ENCODE measurements around the gene FLVCR1.

FLVCR1 gene

DNA sequence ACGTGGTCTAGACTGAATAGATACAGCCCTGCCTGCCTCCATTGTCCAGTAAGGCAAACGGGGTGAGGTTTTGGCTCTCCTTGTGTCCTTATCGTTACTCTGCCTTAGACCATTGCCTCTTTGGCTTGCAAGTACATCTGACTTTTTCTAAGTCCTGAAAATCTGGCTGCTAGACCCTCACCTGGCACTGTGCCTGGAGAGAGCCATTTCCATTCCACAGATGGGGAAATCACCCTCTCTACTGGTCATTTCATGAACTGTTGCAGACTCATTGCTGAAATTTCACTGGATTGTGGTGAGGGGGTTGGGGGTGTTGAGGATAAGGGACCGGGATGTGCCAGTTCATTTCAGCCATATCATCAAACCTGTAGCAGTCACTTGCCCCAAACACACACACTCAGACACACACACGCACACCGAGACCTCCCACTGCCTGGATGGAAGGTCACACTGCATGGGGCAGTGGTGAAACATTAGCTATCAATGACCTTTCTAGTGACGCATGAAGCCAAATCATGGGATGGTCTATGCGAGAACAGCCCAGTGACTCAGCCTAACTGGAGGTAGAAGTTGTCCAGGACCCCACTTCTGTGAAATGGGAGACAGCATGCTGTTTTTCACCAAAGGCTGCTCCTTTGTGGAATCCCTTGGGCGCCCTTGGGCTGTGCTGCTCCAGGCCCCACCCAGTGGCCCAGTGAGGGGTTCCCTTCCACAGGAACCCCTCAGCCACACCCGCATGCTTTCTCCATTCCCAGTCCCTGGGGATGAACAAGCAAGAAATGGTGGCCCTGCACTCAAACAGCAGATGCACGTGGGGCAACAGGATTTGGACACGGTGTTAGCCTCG, 57.4 kb downstream of the FLVCR1 start:
- DNase-seq = no peak

DNA sequence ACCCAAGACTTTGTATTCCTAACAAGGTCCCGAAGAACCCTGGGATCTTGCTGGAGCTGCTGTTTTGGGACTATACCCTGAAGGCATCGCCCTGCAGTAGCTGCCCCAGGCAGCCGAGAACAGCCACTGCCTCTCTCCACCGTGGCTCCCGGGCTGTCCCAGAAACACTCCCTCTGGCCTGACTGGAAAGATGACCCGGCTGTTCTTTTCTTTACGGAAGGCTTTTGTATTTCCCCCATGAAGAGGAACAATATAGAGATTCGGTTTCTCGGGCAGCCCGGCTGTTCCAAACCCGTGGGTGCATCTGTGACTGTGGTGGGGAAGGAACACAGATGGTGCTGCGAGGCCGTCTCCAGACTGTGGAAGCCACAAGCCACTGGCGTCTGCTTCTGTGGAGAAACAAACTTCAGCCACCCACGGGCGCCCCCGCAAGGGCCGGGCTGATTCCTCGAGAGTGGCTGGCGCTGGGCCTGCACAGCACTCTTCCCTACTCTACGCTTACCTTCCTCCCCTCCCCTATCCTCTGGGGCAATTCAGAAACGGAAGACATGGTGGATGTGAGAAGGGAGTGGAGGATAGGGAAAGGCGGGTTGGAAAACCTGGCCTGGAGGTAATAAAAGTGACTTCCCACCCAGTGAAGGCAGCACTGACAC, 58.5 kb downstream of the FLVCR1 start:
- peak; percentile 88 to 96 for DNase-seq

GRCh38 chr1:212917134-212917485, 59.0 kb downstream of the FLVCR1 start:
- no peak for DNase-seq

GRCh38 chr1:212917858-212918257, 59.8 kb downstream of the FLVCR1 start:
- DNase-seq = no peak

GRCh38 chr1:212918824-212919223, 60.7 kb downstream of the FLVCR1 start:
- DNase-seq = no peak

- DNase-seq = no peak
Measured at GRCh38 chr1:212920246-212920645, 62.2 kb downstream of the FLVCR1 start.

- DNase-seq = no peak
Measured at GRCh38 chr1:212920896-212921295, 62.8 kb downstream of the FLVCR1 start.

- peak; percentile 56 to 68 for DNase-seq
Measured at GRCh38 chr1:212922016-212922415, 63.9 kb downstream of the FLVCR1 start.

DNA sequence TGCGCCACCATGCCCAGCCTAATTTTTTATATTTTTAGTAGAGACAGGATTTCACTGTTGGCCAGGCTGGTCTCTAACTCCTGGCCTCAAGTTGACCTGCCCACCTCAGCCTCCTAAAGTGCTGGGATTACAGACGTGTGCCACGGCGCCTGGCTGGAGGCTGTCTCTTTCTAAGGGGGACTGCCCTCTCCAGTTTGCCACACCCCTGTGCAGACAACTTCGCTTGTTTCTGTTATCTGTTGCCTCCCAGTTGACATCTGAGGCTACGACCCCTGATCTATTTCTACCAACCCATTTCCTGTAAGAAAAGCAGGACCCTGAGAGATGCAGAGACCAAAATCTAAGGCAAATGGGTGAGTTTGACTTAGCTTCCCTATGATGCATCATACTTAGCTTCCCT, 68.3 kb downstream of the FLVCR1 start:
- DNase-seq = peak in 1 of 2 donors; percentile 59

DNA sequence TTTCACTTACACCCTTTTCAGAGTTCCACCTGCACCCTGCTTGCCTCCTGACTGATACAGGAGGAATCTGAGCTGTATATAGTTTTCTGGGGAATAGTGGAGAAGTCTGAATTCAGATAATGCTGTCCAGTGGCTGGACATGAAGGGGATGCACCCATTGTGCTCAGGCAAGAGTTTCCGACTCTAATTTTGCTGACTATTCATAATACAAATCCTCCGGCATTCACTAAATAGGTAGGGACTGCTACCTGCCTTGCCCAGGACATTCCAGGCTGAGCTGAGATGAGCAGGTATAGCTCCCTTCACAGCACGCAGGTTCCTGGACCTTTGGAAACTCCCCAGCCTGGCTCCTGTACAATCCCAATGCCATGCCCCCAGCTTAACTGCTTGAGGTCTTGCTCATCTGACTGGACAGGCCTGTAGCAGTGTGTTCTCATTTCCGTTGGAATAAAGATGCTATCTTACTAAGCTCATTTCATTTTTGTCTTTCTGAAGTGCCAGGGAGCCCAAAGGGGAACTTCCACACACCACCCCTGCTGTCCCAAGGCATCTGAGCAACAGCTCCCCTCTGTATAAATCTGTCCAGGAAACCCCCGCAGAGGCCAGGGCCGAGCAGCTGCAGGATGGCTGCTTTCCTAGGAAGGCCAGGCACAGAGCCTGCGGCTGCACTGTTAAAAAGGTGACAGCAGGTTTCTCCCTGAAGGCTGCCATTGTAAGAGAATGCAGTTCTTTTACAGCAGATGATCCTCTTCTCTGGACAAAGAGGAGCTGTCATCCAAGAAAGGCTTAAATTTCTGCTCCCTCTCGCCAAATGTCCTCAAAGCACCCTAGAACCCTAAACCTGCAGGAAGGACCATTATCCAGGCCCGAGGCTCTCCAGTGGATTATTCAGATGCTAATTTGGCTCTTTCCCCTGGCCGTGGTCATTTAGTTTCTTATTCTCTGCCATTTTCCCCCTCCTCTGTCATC, 70.5 kb downstream of the FLVCR1 start:
- DNase-seq = no peak

DNA sequence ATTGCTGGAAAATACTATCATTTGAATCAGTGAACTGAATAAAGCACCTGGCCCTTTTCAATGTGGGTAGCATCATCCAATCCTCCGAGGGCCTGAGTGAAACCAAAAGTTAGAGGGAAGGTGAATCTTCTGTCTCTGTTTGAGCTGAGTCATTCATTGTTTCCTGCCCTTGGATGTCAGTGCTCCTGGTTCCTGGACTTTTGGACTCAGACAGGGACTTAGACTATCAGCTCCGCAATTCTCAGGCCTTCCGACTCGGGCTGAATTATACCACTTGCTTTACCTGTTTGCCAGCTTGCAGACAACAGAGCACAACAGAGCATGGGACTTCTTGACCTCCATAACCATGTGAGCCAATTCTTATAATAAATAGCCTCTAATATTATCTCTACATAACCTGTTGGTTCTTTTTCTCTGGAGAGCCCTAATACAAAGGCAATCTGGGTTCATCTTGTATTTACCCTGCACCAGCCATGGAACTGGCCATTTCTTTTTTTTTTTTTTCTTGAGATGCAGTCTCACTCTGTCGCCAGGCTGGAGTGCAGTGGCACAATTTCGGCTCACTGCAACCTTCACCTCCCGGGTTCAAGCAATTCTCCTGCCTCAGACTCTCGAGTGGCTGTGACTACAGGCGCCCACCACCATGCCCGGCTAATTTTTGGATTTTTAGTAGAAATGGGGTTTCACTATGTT, 73.1 kb downstream of the FLVCR1 start:
- DNase-seq = no peak

- DNase-seq = no peak
Measured at GRCh38 chr1:212933815-212934471, 75.9 kb downstream of the FLVCR1 start.

DNA sequence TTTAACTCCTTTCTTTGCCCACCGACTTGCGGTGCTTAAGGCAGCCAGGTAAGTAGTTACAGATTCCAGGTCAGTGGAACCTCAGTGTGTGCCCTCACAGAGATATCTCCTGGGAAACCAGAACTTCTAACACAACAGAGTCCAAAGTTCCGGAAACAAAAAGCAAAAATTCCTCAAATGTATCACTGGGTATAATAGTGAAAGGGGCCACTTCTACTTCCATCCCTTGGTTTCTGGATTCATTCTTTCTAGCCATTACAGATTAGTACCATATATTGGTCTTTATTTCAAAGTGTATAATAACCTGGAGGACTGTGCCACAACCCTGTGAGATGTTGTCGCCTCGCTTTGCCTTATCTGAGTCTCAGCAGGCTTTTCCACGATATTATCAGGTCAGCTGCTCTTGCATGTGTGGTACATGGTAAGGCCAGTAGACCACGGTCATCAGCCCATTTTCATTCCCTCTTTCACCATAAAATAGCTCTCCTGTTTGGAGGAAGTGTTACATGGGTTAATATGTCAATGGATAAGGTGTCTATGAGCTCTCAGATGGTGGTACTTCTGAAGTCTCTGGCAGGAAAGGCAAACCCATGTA, 77.4 kb downstream of the FLVCR1 start:
- no peak for DNase-seq

DNA sequence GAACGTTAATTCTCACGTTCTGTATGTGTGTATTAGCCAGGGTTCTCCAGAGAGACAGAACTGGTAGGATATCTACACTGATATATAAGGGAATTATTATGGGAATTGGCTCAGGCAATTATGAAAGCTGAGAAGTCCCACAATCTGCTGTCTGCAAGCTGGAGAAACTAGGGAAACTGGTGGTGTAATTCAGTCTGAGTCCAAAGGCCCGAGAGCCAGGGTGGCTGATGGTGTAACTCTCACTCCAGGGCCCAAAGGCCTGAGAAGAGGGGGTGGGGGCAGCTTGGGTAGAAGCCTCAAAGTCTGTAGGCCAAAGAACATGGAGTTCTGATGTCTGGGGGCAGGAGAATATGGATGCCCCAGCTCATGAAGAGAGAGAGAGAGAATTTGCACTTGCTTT, 79.0 kb downstream of the FLVCR1 start:
- DNase-seq = no peak

- DNase-seq = no peak
Measured at GRCh38 chr1:212938846-212939245, 80.8 kb downstream of the FLVCR1 start.

DNA sequence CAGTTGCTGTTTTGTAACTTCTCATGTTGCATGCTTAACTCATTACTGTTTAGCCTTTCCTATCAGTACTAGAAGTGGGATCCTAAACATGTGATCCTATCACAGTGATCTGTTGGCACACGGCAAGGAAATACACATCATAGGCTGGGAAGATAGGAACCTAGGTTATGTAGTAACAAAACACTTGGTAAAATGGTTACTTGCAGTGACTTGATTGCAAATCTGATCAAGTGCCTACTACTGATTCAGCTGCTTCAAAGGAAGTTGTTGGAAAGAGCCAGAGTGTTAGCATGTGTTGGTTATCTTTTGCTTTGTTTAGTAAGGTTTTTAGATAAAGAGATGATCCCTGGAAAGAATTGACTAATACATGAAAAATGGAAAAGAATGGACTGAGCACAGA, 83.4 kb downstream of the FLVCR1 start:
- DNase-seq = no peak

DNA sequence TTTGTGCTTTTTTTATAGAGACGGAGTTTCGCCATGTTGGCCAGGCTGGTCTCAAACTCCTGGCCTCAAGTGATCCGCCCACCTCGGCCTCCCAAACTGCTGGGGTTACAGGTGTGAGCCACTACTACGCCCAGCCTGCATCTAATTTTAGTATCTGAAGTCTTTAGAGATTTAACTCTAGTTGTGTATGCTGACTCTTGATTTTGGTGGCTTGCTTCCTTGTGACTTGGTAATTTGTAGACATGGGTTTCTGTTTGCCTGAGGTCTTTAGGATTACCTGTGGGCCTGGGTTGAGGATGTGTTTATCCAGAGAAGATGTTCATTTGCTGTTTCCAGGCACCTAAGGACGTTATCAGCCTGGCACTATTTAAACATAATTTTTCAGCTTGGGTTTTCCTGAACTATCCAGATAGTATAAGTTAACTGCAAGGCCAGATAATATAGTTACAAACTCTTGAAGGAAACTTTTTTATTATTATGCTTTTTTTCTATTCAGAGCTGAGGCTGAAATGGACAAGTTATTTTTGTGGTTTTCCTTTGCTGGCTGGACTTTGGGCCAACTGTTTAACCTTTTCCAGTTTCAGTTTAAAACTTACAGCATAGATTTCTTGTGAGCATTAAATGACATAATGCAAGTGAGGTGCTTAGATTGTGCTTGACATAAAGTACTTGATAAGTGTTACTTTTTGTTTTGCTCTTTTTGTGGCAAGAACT, 84.8 kb downstream of the FLVCR1 start:
- no peak for DNase-seq

DNA sequence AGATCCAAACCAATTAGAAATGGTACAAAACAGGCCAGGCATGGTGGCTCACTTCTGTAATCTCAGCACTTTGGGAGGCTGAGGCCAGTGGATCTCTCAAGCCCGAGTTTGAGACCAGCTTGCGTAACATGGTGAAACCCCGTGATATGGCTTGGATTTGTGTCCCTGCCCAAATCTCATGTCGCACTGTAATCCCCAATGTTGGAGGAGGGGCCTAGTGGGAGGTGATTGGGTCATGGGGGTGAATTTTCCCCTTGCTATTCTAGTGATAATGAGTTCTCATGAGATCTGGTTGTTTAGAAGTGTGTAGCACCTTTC, 85.3 kb downstream of the FLVCR1 start:
- DNase-seq = no peak

DNA sequence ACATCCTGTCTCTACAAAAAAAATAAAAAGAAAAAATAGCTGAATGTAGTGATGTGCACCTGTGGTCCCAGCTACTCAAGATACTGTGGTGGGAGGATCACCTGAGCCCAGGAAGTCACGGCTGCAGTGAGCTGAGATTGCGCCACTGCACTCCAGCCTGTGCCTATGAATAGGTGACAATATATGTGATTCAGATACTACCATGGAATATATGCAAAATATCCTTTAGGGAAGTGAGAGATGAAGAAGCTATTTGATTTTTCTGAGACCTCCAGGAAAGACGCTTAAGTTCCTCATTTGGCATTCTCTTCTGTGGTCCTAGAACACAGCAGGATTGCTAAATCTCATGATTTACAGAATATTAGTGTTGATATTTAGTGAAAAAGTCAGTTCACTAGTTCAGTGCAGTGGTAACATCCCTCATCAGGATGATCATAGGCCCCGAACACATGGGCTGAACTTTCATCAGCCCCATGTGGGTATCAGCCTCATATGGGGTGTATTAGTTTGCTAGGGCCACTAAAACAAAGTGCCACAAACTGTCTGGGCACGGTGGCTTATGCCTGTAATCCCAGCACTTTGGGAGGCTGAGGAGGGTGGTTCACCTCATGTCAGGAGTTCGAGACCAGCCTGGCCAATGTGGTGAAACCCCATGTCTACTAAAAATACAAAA, 86.3 kb downstream of the FLVCR1 start:
- peak in 1 of 2 donors; percentile 55 for DNase-seq

GRCh38 chr1:212945056-212945455, 87.0 kb downstream of the FLVCR1 start:
- no peak for DNase-seq
